ENCODE measurements around the gene B4GALT6.

- TF ChIP-seq CTCF (IDR thresholded peaks at IDR 0.05) (no peak), POLR2A (IDR thresholded peaks at IDR 0.05) (no peak)
Measured at GRCh38 chr18:31700990-31701389, 16.6 kb upstream of the B4GALT6 start.
